K562 (cell line): ENCODE measurements around the gene NRXN3. TPM values are rescaled to one million over a fixed set of nuclear protein-coding genes. Genes with fewer than 3 reads are reported as not detected.

Experiments used
- ATAC-seq: fragments of 200-7000 bp; cut with Tn5 transposase; 3 replicates; pipeline ENCODE4 v1.9.1; 2020; ENCODE audit warnings: moderate library complexity
- BruUV-seq: library from RNA; stranded (reverse); fragments of 400-500 nt; replicated peaks from 2 replicates; lab custom pipeline; 2021; lab: Mats Ljungman, UMichigan
- CTCF ChIA-PET: fragments of 300-600 bp; formaldehyde crosslinking; extraction: SDS; loops from one replicate; lab custom pipeline; 2021; ENCODE audit warnings: low intra/inter-chr PET ratio; lab: Yijun Ruan, JAX
- POLR2A ChIA-PET: fragments of 300-600, 350-650 bp; sonication (Branson Sonifier 250); formaldehyde crosslinking; extraction: SDS; loops from one replicate; lab custom pipeline; 2021; ENCODE audit warnings: antibody characterized with exemption, inconsistent platforms; lab: Yijun Ruan, JAX
- DNase-seq, 4 experiments: peaks; one replicate each; pipeline versions ENCODE4 v3.0.0 to v3.0.0-alpha.2; 2011 to 2018; ENCODE audit warnings: low spot score in 3 of 4, mixed read lengths in 3 of 4; ENCODE audit errors: extremely low read depth in 1 of 4
- FAIRE-seq: peaks from 2 replicates; lab custom pipeline; 2011; peaks lifted over from hg19 to GRCh38; lab: Jason Lieb, UNC
- H2AFZ ChIP-seq: 2 replicates; pipeline ENCODE4 v1.6.0; 2011; ENCODE audit warnings: low read depth, low read length, control low read depth, inconsistent platforms
- H3K27ac ChIP-seq: fragments of 200-600 bp; 3 replicates; pipeline ENCODE4 v1.8.0; 2011; ENCODE audit warnings: low read depth, mild to moderate bottlenecking, control low read depth, inconsistent platforms, low read length, moderate library complexity, mixed read lengths; ENCODE audit errors: extremely low read depth
- H3K27me3 ChIP-seq, 2 experiments: fragments of 300-600 bp in 1 of 2; 2 replicates in 1 of 2; 3 replicates in 1 of 2; pipeline versions ENCODE4 v1.6.0 to v1.8.0; 2011; ENCODE audit warnings: inconsistent platforms in 2 of 2, low read length in 2 of 2, mild to moderate bottlenecking in 1 of 2, mixed read lengths in 1 of 2, moderate library complexity in 1 of 2; ENCODE audit not compliant: control insufficient read depth in 2 of 2, insufficient read depth in 2 of 2
- H3K36me3 ChIP-seq: fragments of 300-600 bp; 3 replicates; pipeline ENCODE4 v1.8.0; 2011; ENCODE audit warnings: mild to moderate bottlenecking, low read length, inconsistent platforms; ENCODE audit not compliant: control insufficient read depth, insufficient read depth
- H3K4me1 ChIP-seq, 2 experiments: fragments of 200-600 bp in 1 of 2; replicated peaks in 1 of 2; 2 replicates in 1 of 2; 3 replicates in 1 of 2; pipeline versions ENCODE4 v1.5.1 to v1.8.0; 2011; ENCODE audit warnings: inconsistent platforms in 2 of 2, low read length in 2 of 2, mild to moderate bottlenecking in 1 of 2, mixed read lengths in 1 of 2, moderate library complexity in 1 of 2; ENCODE audit not compliant: control insufficient read depth in 2 of 2, insufficient read depth in 2 of 2
- H3K4me2 ChIP-seq: 2 replicates; pipeline ENCODE4 v1.6.1; 2011; ENCODE audit warnings: low read length, control low read depth, inconsistent platforms, mixed read lengths; ENCODE audit not compliant: insufficient read depth
- H3K4me3 ChIP-seq: fragments of 200-600 bp; sonication (generic), shearing (Covaris generic); 2 replicates; pipeline ENCODE4 v1.5.1; 2016; ENCODE audit warnings: control low read depth, inconsistent platforms
- H3K79me2 ChIP-seq: fragments of 200-600 bp; 3 replicates; pipeline ENCODE4 v1.8.0; 2011; ENCODE audit warnings: low read length, inconsistent platforms; ENCODE audit not compliant: control insufficient read depth, insufficient read depth
- H3K9ac ChIP-seq, 2 experiments: 2 replicates each; pipeline versions ENCODE4 v1.6.0 to v1.6.1; 2011; ENCODE audit warnings: low read depth in 2 of 2, low read length in 2 of 2, control low read depth in 1 of 2, inconsistent platforms in 1 of 2, mild to moderate bottlenecking in 1 of 2, mixed read lengths in 1 of 2; ENCODE audit not compliant: insufficient read depth in 1 of 2
- H3K9me1 ChIP-seq: one replicate; pipeline ENCODE4 v1.6.0; 2011; ENCODE audit warnings: inconsistent platforms, mild to moderate bottlenecking, low read length, moderate library complexity; ENCODE audit not compliant: control insufficient read depth, insufficient read depth
- H3K9me3 ChIP-seq: replicated peaks from 2 replicates; pipeline ENCODE4 v1.5.1; 2011; ENCODE audit warnings: low read depth, low read length, inconsistent platforms; ENCODE audit not compliant: control insufficient read depth, insufficient read depth
- H4K20me1 ChIP-seq: replicated peaks from 2 replicates; pipeline ENCODE4 v1.6.1; 2011; ENCODE audit warnings: low read length, inconsistent platforms, mixed read lengths; ENCODE audit not compliant: control insufficient read depth, insufficient read depth
- BRD4 ChIP-seq: fragments of 200-600 bp; sonication (generic); IDR thresholded peaks from 2 replicates; pipeline ENCODE4 v1.6.1; 2017; ENCODE audit warnings: inconsistent platforms
- HMG20A ChIP-seq: fragments of 450-650 bp; formaldehyde crosslinking; conservative IDR thresholded peaks from 2 replicates; pipeline ENCODE4 v1.4.0; 2020; ENCODE audit warnings: mild to moderate bottlenecking, mixed read lengths
- KLF1 ChIP-seq: fragments of 450-650 bp; IDR thresholded peaks from 2 replicates; pipeline ENCODE4 v1.6.1; 2016; ENCODE audit warnings: missing genetic modification characterization, missing compliant biosample characterization
- RBM25 ChIP-seq: fragments of 200-400 bp; formaldehyde crosslinking; IDR thresholded peaks from 2 replicates; pipeline ENCODE4 v1.6.1; 2018; ENCODE audit warnings: low read length, low read depth, moderate library complexity; ENCODE audit not compliant: severe bottlenecking
- SMARCA4 ChIP-seq: fragments of 450-650 bp; IDR thresholded peaks from 2 replicates; pipeline ENCODE4 v1.6.1; 2016
- ZNF274 ChIP-seq: IDR thresholded peaks from 2 replicates; pipeline ENCODE4 v1.6.1; 2011; ENCODE audit warnings: low read depth, mild to moderate bottlenecking, low read length, moderate library complexity, borderline replicate concordance
- ZNF316 ChIP-seq: fragments of 450-650 bp; IDR thresholded peaks from 2 replicates; pipeline ENCODE4 v1.6.1; 2016
- WGBS: fragments of 100-300 bp; shearing (Covaris generic); methylation state at CpG from one replicate; pipeline ENCODE4 v1.1.6; 2016; ENCODE audit warnings: low coverage, mixed read lengths; ENCODE audit not compliant: insufficient coverage; ENCODE audit errors: missing lambda C conversion rate; 5-methylcytosine and 5-hydroxymethylcytosine counted together
- in situ Hi-C: fragments of 300-500 bp; cut with MboI; formaldehyde crosslinking; loops from 4 replicates; pipeline ENCODE4 v1.15.0; 2018; ENCODE audit warnings: inconsistent platforms, mixed read lengths
- intact Hi-C: fragments of 100-400 bp; cut with micrococcal nuclease; formaldehyde crosslinking; loops from 2 replicates; pipeline ENCODE4 v1.14.2; 2022
- polyA plus RNA-seq, 8 experiments: library from polyadenylated mRNA; depleted of rRNA in 4 of 8; stranded (reverse) in 5 of 8; unstranded in 3 of 8; fragments of >200 nt; fragmentation: Nextera tagmentation in 2 of 8; fragmentation: Illumina TruSeq in 1 of 8; extraction: Ambion mirVana in 2 of 8; extraction: Trizol in 1 of 8; gene quantifications; 2 replicates each; pipeline versions ENCODE4 v1.2.1 to v1.2.3, GENCODE V29; 2011 to 2014; ENCODE audit warnings: inconsistent platforms in 1 of 8, missing spikeins in 1 of 8
- total RNA-seq, 7 experiments: library from RNA; depleted of rRNA in 6 of 7; stranded (reverse); fragments of >200 nt in 6 of 7; fragmentation: Illumina TruSeq in 2 of 7; extraction: Trizol in 2 of 7; gene quantifications; 2 replicates each; pipeline versions ENCODE4 v1.2.1 to v1.2.3, GENCODE V29; 2011 to 2021; ENCODE audit warnings: low replicate concordance in 1 of 7
- TF ChIP-seq, protein P1 (sequence below): fragments of 450-650 bp; IDR thresholded peaks from 2 replicates; pipeline ENCODE4 v1.6.1; 2018; ENCODE audit not compliant: partially characterized antibody

Gene NRXN3
- total and polyA plus RNA-seq, 9 of the 15 experiments (the other 6 are each of a cell fraction or from before 2014, with no cell fraction given) = 0.09 TPM; not detected in 8

DNA sequence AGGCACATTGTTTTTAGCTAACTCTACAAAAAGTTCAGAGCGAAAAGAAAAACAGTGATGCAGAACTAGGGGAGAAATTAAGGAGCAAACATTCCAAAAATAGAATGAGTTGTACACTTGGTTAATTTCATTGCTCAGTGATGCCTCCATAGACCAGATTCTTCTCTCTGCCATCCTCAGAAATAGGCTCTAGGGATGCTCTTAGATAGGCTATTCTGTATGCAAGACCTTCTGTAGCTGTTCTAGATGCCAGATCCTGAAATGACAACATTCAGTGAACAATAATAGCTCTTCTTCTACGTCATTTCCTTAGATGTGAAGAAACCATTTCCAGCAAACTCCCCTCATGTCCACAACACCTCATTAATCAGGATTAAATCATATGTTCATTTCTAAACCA is 1574.9 kb downstream of the NRXN3 start:
- ATAC-seq (no peak), DNase-seq (no peak)
- ChIA-PET CTCF (no interaction called here), POLR2A (no interaction called here)
- H3K36me3 ChIP-seq = no peaks in the 10 kb centered on the region
- in situ Hi-C loops = no loop called here
- H3K4me1 ChIP-seq = no peaks in the 10 kb centered on the region
- no peak overlapping the region for H3K9ac ChIP-seq
- intact Hi-C loops = no loop called here
- no peak for TF ChIP-seq BRD4
- TF ChIP-seq, all 486 proteins: peak for 0
- H3K9me1 ChIP-seq = no peaks in the 10 kb centered on the region
- no TSS peak for BruUV-seq
- no peaks in the 10 kb centered on the region for H3K79me2 ChIP-seq
- H3K4me3 ChIP-seq = no peak overlapping the region
- WGBS = 6% methylated on average over 2 of the region's 2 CpGs
- no peaks in the 10 kb centered on the region for H4K20me1 ChIP-seq
- no peak overlapping the region for H3K27ac ChIP-seq
- no peak overlapping the region for H2AFZ ChIP-seq
- no peaks in the 10 kb centered on the region for H3K27me3 ChIP-seq
- no peak overlapping the region for H3K4me2 ChIP-seq
- FAIRE-seq = no peak
- no peaks in the 10 kb centered on the region for H3K9me3 ChIP-seq

DNA sequence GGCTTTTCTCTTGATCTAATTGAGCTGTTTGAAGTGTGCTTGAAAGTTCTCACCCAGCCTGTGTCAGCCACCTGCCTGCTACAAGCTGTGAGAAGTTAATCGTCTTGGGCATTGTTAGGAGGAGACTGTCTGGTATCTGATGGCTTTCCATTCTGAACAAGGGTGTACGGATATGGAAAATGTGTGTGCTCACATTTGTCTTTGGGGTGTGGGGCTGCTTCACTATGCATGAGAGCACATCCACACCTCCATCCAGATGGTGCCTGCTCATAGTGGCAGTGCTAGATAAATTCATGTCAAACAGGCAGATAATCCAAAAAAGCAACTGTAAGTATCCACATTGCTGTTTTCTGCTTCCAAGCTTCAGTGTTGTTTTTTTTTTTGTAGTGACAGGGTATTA is 1578.9 kb downstream of the NRXN3 start:
- H3K27ac ChIP-seq = no peak overlapping the region
- ChIA-PET CTCF (no interaction called here), POLR2A (no interaction called here)
- ATAC-seq (no peak), FAIRE-seq (no peak), DNase-seq (no peak)
- H3K36me3 ChIP-seq = no peaks in the 10 kb centered on the region
- 0% methylated on average over 2 of the region's 2 CpGs for WGBS
- intact Hi-C loops (no loop called here), in situ Hi-C loops (no loop called here)
- TF ChIP-seq HMG20A (CRISPR knock-in tag) = no peak
- TF ChIP-seq SMARCA4 = no peak
- no peak for TF ChIP-seq ZNF274
- TF ChIP-seq, protein P1, sequence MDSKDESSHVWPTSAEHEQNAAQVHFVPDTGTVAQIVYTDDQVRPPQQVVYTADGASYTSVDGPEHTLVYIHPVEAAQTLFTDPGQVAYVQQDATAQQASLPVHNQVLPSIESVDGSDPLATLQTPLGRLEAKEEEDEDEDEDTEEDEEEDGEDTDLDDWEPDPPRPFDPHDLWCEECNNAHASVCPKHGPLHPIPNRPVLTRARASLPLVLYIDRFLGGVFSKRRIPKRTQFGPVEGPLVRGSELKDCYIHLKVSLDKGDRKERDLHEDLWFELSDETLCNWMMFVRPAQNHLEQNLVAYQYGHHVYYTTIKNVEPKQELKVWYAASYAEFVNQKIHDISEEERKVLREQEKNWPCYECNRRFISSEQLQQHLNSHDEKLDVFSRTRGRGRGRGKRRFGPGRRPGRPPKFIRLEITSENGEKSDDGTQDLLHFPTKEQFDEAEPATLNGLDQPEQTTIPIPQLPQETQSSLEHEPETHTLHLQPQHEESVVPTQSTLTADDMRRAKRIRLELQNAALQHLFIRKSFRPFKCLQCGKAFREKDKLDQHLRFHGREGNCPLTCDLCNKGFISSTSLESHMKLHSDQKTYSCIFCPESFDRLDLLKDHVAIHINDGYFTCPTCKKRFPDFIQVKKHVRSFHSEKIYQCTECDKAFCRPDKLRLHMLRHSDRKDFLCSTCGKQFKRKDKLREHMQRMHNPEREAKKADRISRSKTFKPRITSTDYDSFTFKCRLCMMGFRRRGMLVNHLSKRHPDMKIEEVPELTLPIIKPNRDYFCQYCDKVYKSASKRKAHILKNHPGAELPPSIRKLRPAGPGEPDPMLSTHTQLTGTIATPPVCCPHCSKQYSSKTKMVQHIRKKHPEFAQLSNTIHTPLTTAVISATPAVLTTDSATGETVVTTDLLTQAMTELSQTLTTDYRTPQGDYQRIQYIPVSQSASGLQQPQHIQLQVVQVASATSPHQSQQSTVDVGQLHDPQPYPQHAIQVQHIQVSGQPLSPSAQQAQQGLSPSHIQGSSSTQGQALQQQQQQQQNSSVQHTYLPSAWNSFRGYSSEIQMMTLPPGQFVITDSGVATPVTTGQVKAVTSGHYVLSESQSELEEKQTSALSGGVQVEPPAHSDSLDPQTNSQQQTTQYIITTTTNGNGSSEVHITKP = no peak
- TF ChIP-seq KLF1 (tag) = no peak
- no peak for TF ChIP-seq ZNF316
- no peak for TF ChIP-seq RBM25
- H3K4me3 ChIP-seq = no peak overlapping the region
- H2AFZ ChIP-seq = no peak overlapping the region
- H3K27me3 ChIP-seq = no peaks in the 10 kb centered on the region
- H4K20me1 ChIP-seq = no peaks in the 10 kb centered on the region
- no peaks in the 10 kb centered on the region for H3K9me3 ChIP-seq
- BruUV-seq = no TSS peak
- H3K9ac ChIP-seq = no peak overlapping the region
- no peaks in the 10 kb centered on the region for H3K9me1 ChIP-seq
- no peaks in the 10 kb centered on the region for H3K4me1 ChIP-seq
- no peaks in the 10 kb centered on the region for H3K79me2 ChIP-seq
- H3K4me2 ChIP-seq = no peak overlapping the region
